GM12878 (cell line): ENCODE results near the gene POLD2. TPM values are rescaled to one million over a fixed set of nuclear protein-coding genes. Genes with fewer than 3 reads are reported as not detected.

Source experiments
- ATAC-seq: fragments of 200-7000 bp; cut with Tn5 transposase; 3 replicates; pipeline ENCODE4 v1.9.1; 2020; ENCODE audit warnings: mild to moderate bottlenecking, moderate library complexity
- BruUV-seq: library from RNA; stranded (reverse); fragments of 400-500 nt; replicated peaks from 2 replicates; lab custom pipeline; 2021; lab: Mats Ljungman, UMichigan
- CTCF ChIA-PET: fragments of 300-600 bp; sonication (Branson Sonifier 250); formaldehyde crosslinking; extraction: SDS; loops from one replicate; lab custom pipeline; 2021; ENCODE audit warnings: inconsistent platforms; lab: Yijun Ruan, JAX
- POLR2A ChIA-PET: fragments of 350-600 bp; formaldehyde crosslinking; extraction: SDS; loops from one replicate; lab custom pipeline; 2021; ENCODE audit warnings: inconsistent platforms; lab: Charles Lee
- RAD21 ChIA-PET: fragments of 300-600 bp; sonication (Branson Sonifier 250); formaldehyde crosslinking; loops from one replicate; lab custom pipeline; 2023; ENCODE audit warnings: antibody characterized with exemption; ENCODE audit not compliant: unreplicated experiment; lab: Charles Lee
- SMC1A ChIA-PET: fragments of 300-600 bp; sonication (Branson Sonifier 250); formaldehyde crosslinking; loops from one replicate; lab custom pipeline; 2023; ENCODE audit not compliant: unreplicated experiment, uncharacterized antibody; lab: Charles Lee
- DNase-seq: peaks from one replicate; pipeline ENCODE4 v3.0.0-alpha.2; 2011; ENCODE audit warnings: low read depth, low spot score
- FAIRE-seq: peaks from 3 replicates; lab custom pipeline; 2011; peaks lifted over from hg19 to GRCh38; lab: Jason Lieb, UNC
- H2AFZ ChIP-seq: 2 replicates; pipeline ENCODE4 v1.6.0; 2011; ENCODE audit warnings: low read depth, low read length, control low read depth; ENCODE audit not compliant: control insufficient read depth
- H3K27ac ChIP-seq: 2 replicates; pipeline ENCODE4 v1.5.1; 2011; ENCODE audit warnings: control low read depth; ENCODE audit not compliant: control insufficient read depth, insufficient read depth
- H3K27me3 ChIP-seq, 2 experiments: replicated peaks in 1 of 2; 2 replicates each; pipeline versions ENCODE4 v1.6.0 to v1.6.1; 2011; ENCODE audit warnings: low read length in 1 of 2; ENCODE audit not compliant: control insufficient read depth in 2 of 2, insufficient read depth in 2 of 2
- H3K36me3 ChIP-seq, 2 experiments: 2 replicates each; pipeline ENCODE4 v1.5.1; 2011; ENCODE audit warnings: low read length in 1 of 2; ENCODE audit not compliant: control insufficient read depth in 2 of 2, insufficient read depth in 2 of 2
- H3K4me1 ChIP-seq: 2 replicates; pipeline ENCODE4 v1.6.1; 2011; ENCODE audit warnings: mild to moderate bottlenecking, low read length, moderate library complexity, mixed read lengths; ENCODE audit not compliant: control insufficient read depth, insufficient read depth
- H3K4me2 ChIP-seq: 2 replicates; pipeline ENCODE4 v1.6.0; 2011; ENCODE audit warnings: control low read depth; ENCODE audit not compliant: control insufficient read depth, insufficient read depth
- H3K4me3 ChIP-seq: fragments of 200-600 bp; sonication (generic); 2 replicates; pipeline ENCODE4 v1.5.1; 2016
- H3K79me2 ChIP-seq: 2 replicates; pipeline ENCODE4 v1.6.0; 2011; ENCODE audit warnings: low read length; ENCODE audit not compliant: control insufficient read depth, insufficient read depth
- H3K9ac ChIP-seq: 2 replicates; pipeline ENCODE4 v1.8.0; 2011; ENCODE audit warnings: low read length, control low read depth, mixed read lengths; ENCODE audit not compliant: control insufficient read depth, insufficient read depth
- H3K9me3 ChIP-seq: replicated peaks from 3 replicates; pipeline ENCODE4 v1.5.1; 2011; ENCODE audit warnings: mild to moderate bottlenecking, low read length; ENCODE audit not compliant: control insufficient read depth, insufficient read depth
- H4K20me1 ChIP-seq: 2 replicates; pipeline ENCODE4 v1.6.0; 2011; ENCODE audit not compliant: control insufficient read depth, insufficient read depth
- BCL11A ChIP-seq: IDR thresholded peaks from 2 replicates; pipeline ENCODE4 v1.6.1; 2011; ENCODE audit warnings: low read depth, low read length
- BMI1 ChIP-seq: fragments of 450-650 bp; IDR thresholded peaks from 2 replicates; pipeline ENCODE4 v1.6.1; 2016; ENCODE audit warnings: mild to moderate bottlenecking, moderate library complexity, borderline replicate concordance
- EZH2 ChIP-seq: IDR thresholded peaks from 2 replicates; pipeline ENCODE4 v1.6.1; 2012; ENCODE audit warnings: low read depth, mild to moderate bottlenecking, control low read depth, inconsistent platforms, low read length, borderline replicate concordance; ENCODE audit not compliant: control insufficient read depth
- HCFC1 ChIP-seq: fragments of 150-350 bp; IDR thresholded peaks from 2 replicates; pipeline ENCODE4 v1.6.1; 2014; ENCODE audit warnings: low read length
- MTA2 ChIP-seq: fragments of 450-650 bp; IDR thresholded peaks from 2 replicates; pipeline ENCODE4 v1.6.1; 2016; ENCODE audit warnings: low read depth, mild to moderate bottlenecking, moderate library complexity
- PML ChIP-seq: IDR thresholded peaks from 2 replicates; pipeline ENCODE4 v1.6.1; 2012; ENCODE audit warnings: low read length, inconsistent platforms
- POLR2A ChIP-seq: IDR thresholded peaks from 2 replicates; pipeline ENCODE4 v1.6.1; 2011; ENCODE audit warnings: low read depth, mild to moderate bottlenecking, low read length
- SUZ12 ChIP-seq: fragments of 200-600 bp; sonication (generic); IDR thresholded peaks from one replicate; pipeline ENCODE4 v1.6.1; 2018; ENCODE audit warnings: antibody characterized with exemption, mild to moderate bottlenecking; ENCODE audit not compliant: unreplicated experiment
- TCF3 ChIP-seq: IDR thresholded peaks from 2 replicates; pipeline ENCODE4 v1.6.1; 2012; ENCODE audit warnings: low read depth, mild to moderate bottlenecking, low read length, borderline replicate concordance; ENCODE audit not compliant: insufficient read depth
- ZNF274 ChIP-seq: IDR thresholded peaks from one replicate; pipeline ENCODE4 v1.8.0; 2011; ENCODE audit not compliant: insufficient read length, insufficient read depth
- WGBS: methylation state at CpG from one replicate; pipeline ENCODE4 v1.1.6; 2016; ENCODE audit warnings: low lambda C conversion rate; ENCODE audit not compliant: insufficient replicate concordance, insufficient coverage; ENCODE audit errors: missing lambda C conversion rate; 5-methylcytosine and 5-hydroxymethylcytosine counted together
- in situ Hi-C: fragments of 300-500 bp; cut with MboI; formaldehyde crosslinking; loops from 9 replicates; pipeline ENCODE4 v1.14.3; 2018; ENCODE audit warnings: mixed read lengths
- intact Hi-C: fragments of 100-400 bp; cut with micrococcal nuclease; formaldehyde crosslinking; loops from one replicate; pipeline ENCODE4 v1.14.2; 2022; ENCODE audit not compliant: unreplicated experiment
- polyA plus RNA-seq, 11 experiments: library from polyadenylated mRNA; depleted of rRNA in 4 of 11; unstranded in 6 of 11; stranded (reverse) in 5 of 11; fragments of >200 nt; fragmentation: Nextera tagmentation in 4 of 11; fragmentation: Illumina TruSeq in 1 of 11; extraction: Ambion mirVana in 4 of 11; extraction: Trizol in 1 of 11; gene quantifications; 1 replicate in 1 of 11; 2 replicates in 10 of 11; pipeline versions ENCODE4 v1.2.1 to v1.2.3, GENCODE V29; 2011 to 2016; ENCODE audit warnings: inconsistent platforms in 2 of 11, missing spikeins in 2 of 11, low read depth in 1 of 11
- total RNA-seq, 4 experiments: library from RNA; depleted of rRNA in 3 of 4; stranded (reverse); fragments of >200 nt in 3 of 4; fragmentation: Illumina TruSeq in 1 of 4; extraction: Trizol in 1 of 4; gene quantifications; 2 replicates each; pipeline versions ENCODE4 v1.2.1 to v1.2.3, GENCODE V29; 2013 to 2021
- TF ChIP-seq, protein P1 (sequence below): fragments of 450-650 bp; IDR thresholded peaks from 2 replicates; pipeline ENCODE4 v1.6.1; 2014; ENCODE audit warnings: mild to moderate bottlenecking
- TF ChIP-seq, protein P2 (sequence below): IDR thresholded peaks from 2 replicates; pipeline ENCODE4 v1.6.1; 2012; ENCODE audit warnings: low read length, inconsistent platforms
- TF ChIP-seq, protein P3 (sequence below): IDR thresholded peaks from 2 replicates; pipeline ENCODE4 v1.6.1; 2011; ENCODE audit warnings: borderline replicate concordance, low read depth, mild to moderate bottlenecking, moderate library complexity, low read length; ENCODE audit not compliant: insufficient read depth, poor library complexity, severe bottlenecking

The POLD2 gene
- total and polyA plus RNA-seq, 10 of the 15 experiments (the other 5 are each of a cell fraction or from before 2014, with no cell fraction given) = 19.1 to 287 (median 169) TPM

DNA sequence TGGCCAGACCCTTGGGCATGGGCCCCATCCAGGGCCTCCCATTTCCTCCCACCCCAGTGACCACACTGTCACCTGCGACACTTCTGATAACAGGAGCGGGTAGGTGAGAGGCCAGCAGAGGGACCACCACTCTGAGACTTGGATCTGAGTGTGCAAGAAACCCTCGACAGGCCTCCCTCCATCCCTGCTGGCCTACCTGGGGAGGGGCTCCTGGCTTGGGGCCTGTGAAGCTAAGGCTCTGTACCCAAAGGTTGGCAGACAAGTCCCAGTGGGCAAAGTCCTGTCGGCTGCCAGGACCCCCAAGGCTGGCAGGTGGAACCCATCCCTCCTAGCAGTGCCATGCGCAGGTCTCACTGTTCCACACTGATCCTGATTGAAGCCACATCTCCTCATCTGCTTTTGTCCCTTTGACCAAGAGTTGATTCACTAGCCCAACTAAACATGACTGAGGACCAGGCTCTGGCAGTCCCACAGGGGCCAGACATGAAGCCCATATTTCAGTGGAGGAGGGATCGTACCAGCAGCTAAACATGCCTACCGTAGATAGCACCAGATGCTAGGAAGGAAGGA, 56.8 kb downstream of the POLD2 start:
- H3K4me3 ChIP-seq = no peak overlapping the region
- H3K36me3 ChIP-seq = peaks cover 3 to 8% of the 10 kb centered on the region in 2 experiments; a peak in 3 of 4 replicates
- DNase-seq = no peak
- 39% methylated on average over 6 of the region's 7 CpGs for WGBS
- H4K20me1 ChIP-seq = no peaks in the 10 kb centered on the region
- no peak overlapping the region for H3K27ac ChIP-seq
- no peak for FAIRE-seq
- H2AFZ ChIP-seq = no peak overlapping the region
- no peaks in the 10 kb centered on the region for H3K9me3 ChIP-seq
- no peaks in the 10 kb centered on the region for H3K4me1 ChIP-seq
- RAD21 ChIA-PET = no interaction called here
- H3K4me2 ChIP-seq = no peak overlapping the region
- in situ Hi-C loops = no loop called here
- SMC1A ChIA-PET = no interaction called here
- peak; percentile 6; the same call in 1 of the 3 replicates for ATAC-seq
- H3K79me2 ChIP-seq = no peaks in the 10 kb centered on the region
- TF ChIP-seq MTA2 (no peak), BCL11A (no peak), SUZ12 (no peak), TCF3 (0 out of 2 replicates have a peak, but pooled peaks have one; percentile 12), ZNF274 (no peak), HCFC1 (no peak), POLR2A (peak; percentile 66), EZH2 (no peak), PML (peak; percentile 12; the same call in 1 of the 2 replicates), BMI1 (no peak)
- TF ChIP-seq, protein P1, sequence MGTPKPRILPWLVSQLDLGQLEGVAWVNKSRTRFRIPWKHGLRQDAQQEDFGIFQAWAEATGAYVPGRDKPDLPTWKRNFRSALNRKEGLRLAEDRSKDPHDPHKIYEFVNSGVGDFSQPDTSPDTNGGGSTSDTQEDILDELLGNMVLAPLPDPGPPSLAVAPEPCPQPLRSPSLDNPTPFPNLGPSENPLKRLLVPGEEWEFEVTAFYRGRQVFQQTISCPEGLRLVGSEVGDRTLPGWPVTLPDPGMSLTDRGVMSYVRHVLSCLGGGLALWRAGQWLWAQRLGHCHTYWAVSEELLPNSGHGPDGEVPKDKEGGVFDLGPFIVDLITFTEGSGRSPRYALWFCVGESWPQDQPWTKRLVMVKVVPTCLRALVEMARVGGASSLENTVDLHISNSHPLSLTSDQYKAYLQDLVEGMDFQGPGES = no peak
- TF ChIP-seq, protein P2, sequence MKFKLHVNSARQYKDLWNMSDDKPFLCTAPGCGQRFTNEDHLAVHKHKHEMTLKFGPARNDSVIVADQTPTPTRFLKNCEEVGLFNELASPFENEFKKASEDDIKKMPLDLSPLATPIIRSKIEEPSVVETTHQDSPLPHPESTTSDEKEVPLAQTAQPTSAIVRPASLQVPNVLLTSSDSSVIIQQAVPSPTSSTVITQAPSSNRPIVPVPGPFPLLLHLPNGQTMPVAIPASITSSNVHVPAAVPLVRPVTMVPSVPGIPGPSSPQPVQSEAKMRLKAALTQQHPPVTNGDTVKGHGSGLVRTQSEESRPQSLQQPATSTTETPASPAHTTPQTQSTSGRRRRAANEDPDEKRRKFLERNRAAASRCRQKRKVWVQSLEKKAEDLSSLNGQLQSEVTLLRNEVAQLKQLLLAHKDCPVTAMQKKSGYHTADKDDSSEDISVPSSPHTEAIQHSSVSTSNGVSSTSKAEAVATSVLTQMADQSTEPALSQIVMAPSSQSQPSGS = peak; percentile 32; the same call in 1 of the 2 replicates
- TF ChIP-seq, protein P3, sequence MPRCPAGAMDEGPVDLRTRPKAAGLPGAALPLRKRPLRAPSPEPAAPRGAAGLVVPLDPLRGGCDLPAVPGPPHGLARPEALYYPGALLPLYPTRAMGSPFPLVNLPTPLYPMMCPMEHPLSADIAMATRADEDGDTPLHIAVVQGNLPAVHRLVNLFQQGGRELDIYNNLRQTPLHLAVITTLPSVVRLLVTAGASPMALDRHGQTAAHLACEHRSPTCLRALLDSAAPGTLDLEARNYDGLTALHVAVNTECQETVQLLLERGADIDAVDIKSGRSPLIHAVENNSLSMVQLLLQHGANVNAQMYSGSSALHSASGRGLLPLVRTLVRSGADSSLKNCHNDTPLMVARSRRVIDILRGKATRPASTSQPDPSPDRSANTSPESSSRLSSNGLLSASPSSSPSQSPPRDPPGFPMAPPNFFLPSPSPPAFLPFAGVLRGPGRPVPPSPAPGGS = peak; percentile 46
- CTCF ChIA-PET = interaction anchor here (1.2 kb wide), 1 partner anchor 130 kb away, joined by 3 read pairs; no protein-coding TSS in a partner anchor
- no peak overlapping the region for H3K9ac ChIP-seq
- BruUV-seq = no TSS peak
- intact Hi-C loops = no loop called here
- POLR2A ChIA-PET = interaction anchor here (0.8 to 1.4 kb wide), 2 partner anchors 15 to 130 kb away, joined by 3 read pairs; no protein-coding TSS in a partner anchor
- H3K27me3 ChIP-seq = no peaks in the 10 kb centered on the region
